IPS-15b (cell line): ENCODE results near the gene TRIM42.

Experiments used
- H3K27me3 ChIP-seq: one replicate; pipeline ENCODE4 v1.6.1; 2013; ENCODE audit warnings: low read length; ENCODE audit not compliant: control insufficient read depth, insufficient read depth
- H3K36me3 ChIP-seq: one replicate; pipeline ENCODE4 v1.6.1; 2013; ENCODE audit warnings: low read length; ENCODE audit not compliant: control insufficient read depth, insufficient read depth
- H3K4me1 ChIP-seq: one replicate; pipeline ENCODE4 v1.6.1; 2013; ENCODE audit warnings: mild to moderate bottlenecking, low read length; ENCODE audit not compliant: control insufficient read depth, insufficient read depth
- H3K4me3 ChIP-seq: one replicate; pipeline ENCODE4 v1.5.1; 2013; ENCODE audit warnings: low read depth, low read length
- H3K9ac ChIP-seq: one replicate; pipeline ENCODE4 v1.6.1; 2013; ENCODE audit warnings: low read depth, mild to moderate bottlenecking, low read length
- H3K9me3 ChIP-seq: one replicate; pipeline ENCODE4 v1.6.1; 2013; ENCODE audit warnings: mild to moderate bottlenecking, low read length; ENCODE audit not compliant: control insufficient read depth, insufficient read depth

TRIM42 gene

GRCh38 chr3:140711390-140712035, 33.6 kb downstream of the TRIM42 start:
- Histone ChIP-seq H3K4me3 (no peak overlapping the region), H3K27me3 (no peaks in the 10 kb centered on the region), H3K4me1 (no peaks in the 10 kb centered on the region)

GRCh38 chr3:140712301-140712700, 34.4 kb downstream of the TRIM42 start:
- H3K4me3 ChIP-seq, result no peak overlapping the region

More at GRCh38 chr3:140711390-140712035, 33.6 kb downstream of the TRIM42 start:
- Histone ChIP-seq H3K36me3 (no peaks in the 10 kb centered on the region), H3K9ac (no peak overlapping the region), H3K9me3 (no peaks in the 10 kb centered on the region)

GRCh38 chr3:140715035-140715434, 37.2 kb downstream of the TRIM42 start:
- Histone ChIP-seq H3K36me3 (no peaks in the 10 kb centered on the region), H3K9ac (no peak overlapping the region), H3K4me3 (no peak overlapping the region), H3K27me3 (no peaks in the 10 kb centered on the region), H3K9me3 (no peaks in the 10 kb centered on the region), H3K4me1 (no peaks in the 10 kb centered on the region)

More at GRCh38 chr3:140712301-140712700, 34.4 kb downstream of the TRIM42 start:
- H3K9me3 ChIP-seq, result no peaks in the 10 kb centered on the region
- H3K9ac ChIP-seq, result no peak overlapping the region
- H3K36me3 ChIP-seq, result no peaks in the 10 kb centered on the region
- H3K27me3 ChIP-seq, result no peaks in the 10 kb centered on the region
- H3K4me1 ChIP-seq, result no peaks in the 10 kb centered on the region

- no peaks in the 10 kb centered on the region for H3K27me3 ChIP-seq
- H3K4me3 ChIP-seq, result no peak overlapping the region
- H3K36me3 ChIP-seq, result no peaks in the 10 kb centered on the region
- no peaks in the 10 kb centered on the region for H3K9me3 ChIP-seq
- H3K9ac ChIP-seq, result no peak overlapping the region
- H3K4me1 ChIP-seq, result no peaks in the 10 kb centered on the region
These were observed 40.1 kb downstream of the TRIM42 start for GRCh38 chr3:140717921-140718320.

- Histone ChIP-seq H3K4me1 (no peaks in the 10 kb centered on the region), H3K4me3 (no peak overlapping the region), H3K9me3 (no peaks in the 10 kb centered on the region), H3K9ac (no peak overlapping the region), H3K36me3 (no peaks in the 10 kb centered on the region), H3K27me3 (no peaks in the 10 kb centered on the region)
These were observed 42.2 kb downstream of the TRIM42 start for GRCh38 chr3:140719841-140720614.

GRCh38 chr3:140723576-140723975, 45.7 kb downstream of the TRIM42 start:
- H3K36me3 ChIP-seq, result no peaks in the 10 kb centered on the region
- peaks cover 3% of the 10 kb centered on the region for H3K4me1 ChIP-seq
- no peaks in the 10 kb centered on the region for H3K27me3 ChIP-seq
- no peak overlapping the region for H3K4me3 ChIP-seq
- H3K9me3 ChIP-seq, result no peaks in the 10 kb centered on the region
- H3K9ac ChIP-seq, result no peak overlapping the region

GRCh38 chr3:140724856-140725812, 47.3 kb downstream of the TRIM42 start:
- Histone ChIP-seq H3K27me3 (no peaks in the 10 kb centered on the region), H3K4me3 (no peak overlapping the region), H3K36me3 (no peaks in the 10 kb centered on the region), H3K9me3 (no peaks in the 10 kb centered on the region), H3K9ac (no peak overlapping the region), H3K4me1 (peaks cover 3% of the 10 kb centered on the region)

- H3K4me1 ChIP-seq, result peaks cover 3% of the 10 kb centered on the region
These were observed 48.2 kb downstream of the TRIM42 start for GRCh38 chr3:140726066-140726465.

GRCh38 chr3:140727886-140728285, 50.0 kb downstream of the TRIM42 start:
- Histone ChIP-seq H3K4me3 (no peak overlapping the region), H3K9ac (no peak overlapping the region), H3K27me3 (no peaks in the 10 kb centered on the region), H3K36me3 (no peaks in the 10 kb centered on the region), H3K9me3 (no peaks in the 10 kb centered on the region), H3K4me1 (peaks cover 3% of the 10 kb centered on the region)

More at GRCh38 chr3:140726066-140726465, 48.2 kb downstream of the TRIM42 start:
- Histone ChIP-seq H3K4me3 (no peak overlapping the region), H3K27me3 (no peaks in the 10 kb centered on the region), H3K36me3 (no peaks in the 10 kb centered on the region), H3K9me3 (no peaks in the 10 kb centered on the region), H3K9ac (no peak overlapping the region)

GRCh38 chr3:140731440-140732119, 53.7 kb downstream of the TRIM42 start:
- H3K9me3 ChIP-seq, result no peaks in the 10 kb centered on the region
- no peak overlapping the region for H3K4me3 ChIP-seq
- no peaks in the 10 kb centered on the region for H3K27me3 ChIP-seq
- no peak overlapping the region for H3K9ac ChIP-seq
- H3K36me3 ChIP-seq, result no peaks in the 10 kb centered on the region
- peaks cover 3% of the 10 kb centered on the region for H3K4me1 ChIP-seq

- Histone ChIP-seq H3K9ac (no peak overlapping the region), H3K36me3 (no peaks in the 10 kb centered on the region), H3K4me1 (no peaks in the 10 kb centered on the region), H3K9me3 (no peaks in the 10 kb centered on the region), H3K27me3 (no peaks in the 10 kb centered on the region), H3K4me3 (no peak overlapping the region)
These were observed 55.8 kb downstream of the TRIM42 start for GRCh38 chr3:140733623-140734022.
